ENCODE results near the gene ROCK2. TPM values are rescaled to one million over a fixed set of nuclear protein-coding genes. Genes with fewer than 3 reads are reported as not detected.
A peak's percentile ranks its signal among the peaks of the same experiment; 100 is the strongest.

The ROCK2 gene
- total and polyA plus RNA-seq, 2 experiments from 2014 or later: 34.5 to 59.6 TPM

DNA sequence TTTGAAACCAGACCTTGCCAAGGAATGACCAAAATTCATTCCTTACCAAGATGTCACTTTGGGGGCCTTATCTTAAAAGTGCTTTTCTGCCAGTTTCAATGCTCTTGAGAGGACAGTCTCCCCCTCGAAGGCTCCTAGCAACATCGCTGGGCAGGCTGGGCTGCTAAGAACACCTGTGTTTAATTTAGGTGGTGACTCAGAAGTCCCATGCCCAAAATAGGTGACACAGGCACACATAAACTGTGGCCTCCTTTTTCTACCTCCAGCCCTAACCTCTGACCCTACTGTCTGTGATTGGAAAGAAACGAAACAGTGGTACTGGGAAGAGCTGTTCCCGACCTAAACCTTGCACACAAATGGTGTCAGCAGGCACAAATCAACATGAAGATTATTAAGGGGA is 28.7 kb upstream of the ROCK2 start:
- no peaks in the 10 kb centered on the region for H3K27me3 ChIP-seq
- DNase-seq (ENCODE audit: low spot score): no peak
- peak overlapping the region; percentile 95 for H3K27ac ChIP-seq
- H3K9me3 ChIP-seq (ENCODE audit: low read depth): no peaks in the 10 kb centered on the region
- no peaks in the 10 kb centered on the region for H3K36me3 ChIP-seq (replicated peaks; ENCODE audit: insufficient read depth, low read depth)
- WGBS (ENCODE audit: low lambda C conversion rate, missing lambda C conversion rate): 71% methylated on average over 4 of the region's 4 CpGs
- H3K4me1 ChIP-seq (ENCODE audit: insufficient read depth): peaks cover 58% of the 10 kb centered on the region
- H3K79me2 ChIP-seq: no peaks in the 10 kb centered on the region
- no peak overlapping the region for H3K4me3 ChIP-seq
- no peak overlapping the region for H3K4me2 ChIP-seq
- TF ChIP-seq EZH2phosphoT487 (IDR thresholded peaks at IDR 0.05; ENCODE audit: low read depth, severe bottlenecking, unreplicated experiment): no peak
- no peak for TF ChIP-seq EZH2 (IDR thresholded peaks at IDR 0.05; ENCODE audit: borderline replicate concordance)
- TF ChIP-seq CTCF (IDR thresholded peaks at IDR 0.05; ENCODE audit: poor library complexity): no peak
- H4K20me1 ChIP-seq (ENCODE audit: insufficient read depth, poor library complexity, severe bottlenecking): no peaks in the 10 kb centered on the region
- no peaks in the 10 kb centered on the region for H3K9me2 ChIP-seq (replicated peaks; ENCODE audit: insufficient read depth)
- no peak overlapping the region for H2AFZ ChIP-seq

DNA sequence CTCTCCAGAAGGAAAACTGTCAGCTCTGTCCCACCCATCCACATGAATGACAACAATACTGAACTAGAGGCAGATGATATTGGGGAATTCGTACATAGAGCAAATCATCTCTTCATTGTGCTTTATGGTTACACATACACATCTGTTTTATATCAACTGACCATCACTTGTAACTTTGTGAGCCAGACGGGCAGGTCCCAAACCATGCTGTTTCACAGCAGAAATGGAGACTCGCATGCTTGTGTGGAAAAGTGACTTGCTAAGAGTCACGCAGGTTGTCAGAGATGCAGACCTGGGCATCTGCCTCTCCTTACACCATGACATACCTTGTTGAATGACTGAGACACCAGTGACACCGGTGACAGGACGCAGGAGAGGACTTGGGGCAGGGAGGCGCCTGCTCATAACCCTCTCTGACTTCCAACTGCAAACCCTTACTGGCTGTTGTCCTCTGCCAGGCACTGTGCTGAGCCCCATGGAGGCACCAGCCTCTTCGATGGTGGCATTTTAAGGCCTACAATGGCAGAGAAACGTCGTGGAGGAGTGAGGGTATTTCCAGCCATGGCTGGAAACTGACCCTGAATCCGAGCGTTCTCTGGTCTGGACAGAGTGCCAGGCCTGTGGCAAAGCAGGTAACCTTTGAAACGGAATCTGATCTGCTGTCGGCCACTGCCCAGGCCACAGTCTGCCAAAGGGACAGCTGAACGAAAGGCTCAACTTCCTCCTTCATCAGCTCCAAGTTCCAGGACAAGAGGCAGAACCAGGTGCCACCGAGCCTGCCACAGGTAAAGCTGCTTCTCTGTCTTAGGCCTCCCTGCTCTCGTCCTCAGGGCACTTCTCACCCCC is 26.9 kb upstream of the ROCK2 start:
- H3K9me2 ChIP-seq (replicated peaks; ENCODE audit: insufficient read depth): no peaks in the 10 kb centered on the region
- no peak overlapping the region for H2AFZ ChIP-seq
- H4K20me1 ChIP-seq (ENCODE audit: insufficient read depth, poor library complexity, severe bottlenecking): no peaks in the 10 kb centered on the region
- no peaks in the 10 kb centered on the region for H3K79me2 ChIP-seq
- no peak overlapping the region for H3K4me3 ChIP-seq
- no peaks in the 10 kb centered on the region for H3K27me3 ChIP-seq
- peak overlapping the region; percentile 88 for H3K27ac ChIP-seq
- DNase-seq (ENCODE audit: low spot score): no peak
- H3K4me1 ChIP-seq (ENCODE audit: insufficient read depth): peaks cover 58% of the 10 kb centered on the region
- WGBS (ENCODE audit: low lambda C conversion rate, missing lambda C conversion rate): 85% methylated on average over 17 of the region's 17 CpGs
- H3K36me3 ChIP-seq (replicated peaks; ENCODE audit: insufficient read depth, low read depth): no peaks in the 10 kb centered on the region
- H3K4me2 ChIP-seq: no peak overlapping the region
- no peak for TF ChIP-seq EZH2 (IDR thresholded peaks at IDR 0.05; ENCODE audit: borderline replicate concordance)
- H3K9me3 ChIP-seq (ENCODE audit: low read depth): no peaks in the 10 kb centered on the region

- Histone ChIP-seq H3K4me3 (no peak overlapping the region), H3K4me1 (ENCODE audit: insufficient read depth) (peaks cover 50% of the 10 kb centered on the region), H3K79me2 (no peaks in the 10 kb centered on the region), H2AFZ (no peak overlapping the region), H3K4me2 (no peak overlapping the region), H3K9me3 (ENCODE audit: low read depth) (no peaks in the 10 kb centered on the region), H4K20me1 (ENCODE audit: insufficient read depth, poor library complexity, severe bottlenecking) (no peaks in the 10 kb centered on the region), H3K9me2 (replicated peaks; ENCODE audit: insufficient read depth) (no peaks in the 10 kb centered on the region), H3K36me3 (replicated peaks; ENCODE audit: insufficient read depth, low read depth) (no peaks in the 10 kb centered on the region), H3K27ac (peak overlapping the region; percentile 88), H3K27me3 (no peaks in the 10 kb centered on the region)
- DNase-seq (ENCODE audit: low spot score): peak; percentile 93
- TF ChIP-seq EZH2 (IDR thresholded peaks at IDR 0.05; ENCODE audit: borderline replicate concordance) (no peak), CTCF (IDR thresholded peaks at IDR 0.05; ENCODE audit: poor library complexity) (no peak), EZH2phosphoT487 (IDR thresholded peaks at IDR 0.05; ENCODE audit: low read depth, severe bottlenecking, unreplicated experiment) (no peak)
- 60% methylated on average over 10 of the region's 10 CpGs for WGBS (ENCODE audit: low lambda C conversion rate, missing lambda C conversion rate)
Observed at GRCh38 chr2:11370377-11371091, 26.1 kb upstream of the ROCK2 start.

DNA sequence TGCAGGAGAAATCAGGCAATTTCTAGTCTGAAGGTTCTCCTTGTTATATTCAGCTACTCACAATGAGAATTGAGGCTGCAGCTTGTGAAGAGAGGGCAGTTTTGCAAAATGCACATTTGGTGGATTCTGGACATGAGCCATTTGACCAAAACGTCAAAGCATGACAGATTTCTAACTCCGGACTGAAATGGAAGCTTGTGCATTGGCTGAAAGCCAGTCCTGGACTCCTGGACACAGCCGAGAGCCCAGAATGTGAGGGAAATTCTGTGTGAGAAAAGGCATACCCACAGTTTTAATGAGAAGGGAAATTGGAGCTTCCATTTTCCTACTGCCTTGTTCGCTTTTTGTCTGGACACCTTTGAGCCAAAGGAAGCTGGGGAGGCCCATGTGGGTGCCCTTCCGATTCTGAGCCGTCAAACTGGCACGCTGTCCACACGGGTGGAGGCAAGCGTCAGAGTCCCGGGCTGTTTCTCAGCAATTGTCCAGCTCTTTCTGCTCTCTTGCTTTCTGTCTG is 23.7 kb upstream of the ROCK2 start:
- peak overlapping the region; percentile 38 for H3K4me2 ChIP-seq
- H3K4me3 ChIP-seq: no peak overlapping the region
- TF ChIP-seq CTCF (IDR thresholded peaks at IDR 0.05; ENCODE audit: poor library complexity): no peak
- TF ChIP-seq EZH2phosphoT487 (IDR thresholded peaks at IDR 0.05; ENCODE audit: low read depth, severe bottlenecking, unreplicated experiment): no peak
- TF ChIP-seq EZH2 (IDR thresholded peaks at IDR 0.05; ENCODE audit: borderline replicate concordance): no peak
- H3K36me3 ChIP-seq (replicated peaks; ENCODE audit: insufficient read depth, low read depth): no peaks in the 10 kb centered on the region
- H3K4me1 ChIP-seq (ENCODE audit: insufficient read depth): peaks cover 33% of the 10 kb centered on the region
- WGBS (ENCODE audit: low lambda C conversion rate, missing lambda C conversion rate): 59% methylated on average over 10 of the region's 10 CpGs
- H3K9me2 ChIP-seq (replicated peaks; ENCODE audit: insufficient read depth): no peaks in the 10 kb centered on the region
- DNase-seq (ENCODE audit: low spot score): no peak
- H3K27ac ChIP-seq: peak overlapping the region; percentile 29
- no peaks in the 10 kb centered on the region for H3K27me3 ChIP-seq
- no peaks in the 10 kb centered on the region for H4K20me1 ChIP-seq (ENCODE audit: insufficient read depth, poor library complexity, severe bottlenecking)
- H3K79me2 ChIP-seq: no peaks in the 10 kb centered on the region
- H3K9me3 ChIP-seq (ENCODE audit: low read depth): no peaks in the 10 kb centered on the region
- H2AFZ ChIP-seq: no peak overlapping the region
